Measurements from ENCODE around the gene TRPV6. TPM values are rescaled to one million over a fixed set of nuclear protein-coding genes. Genes with fewer than 3 reads are reported as not detected.

The TRPV6 gene
- total RNA-seq, 1 experiment from 2014 or later: not detected

- Histone ChIP-seq H3K36me3 (no peaks in the 10 kb centered on the region), H3K27me3 (no peaks in the 10 kb centered on the region), H3K9me3 (no peaks in the 10 kb centered on the region), H3K4me3 (no peak overlapping the region)
- no peak for DNase-seq
Measured at GRCh38 chr7:142876991-142877910, 8.3 kb downstream of the TRPV6 start.

- DNase-seq: no peak
- H3K4me3 ChIP-seq: no peak overlapping the region
Measured at GRCh38 chr7:142876236-142876960, 9.1 kb downstream of the TRPV6 start.

GRCh38 chr7:142875456-142875855 lies 10.1 kb downstream of the TRPV6 start:
- no peak overlapping the region for H3K4me3 ChIP-seq
- H3K9me3 ChIP-seq: no peaks in the 10 kb centered on the region
- H3K36me3 ChIP-seq: no peaks in the 10 kb centered on the region
- no peaks in the 10 kb centered on the region for H3K27me3 ChIP-seq
- no peak for DNase-seq

More at GRCh38 chr7:142876236-142876960, 9.1 kb downstream of the TRPV6 start:
- Histone ChIP-seq H3K27me3 (no peaks in the 10 kb centered on the region), H3K9me3 (no peaks in the 10 kb centered on the region), H3K36me3 (no peaks in the 10 kb centered on the region)

GRCh38 chr7:142874837-142875236 lies 10.7 kb downstream of the TRPV6 start:
- no peak overlapping the region for H3K4me3 ChIP-seq
- DNase-seq: no peak
- no peaks in the 10 kb centered on the region for H3K36me3 ChIP-seq
- H3K27me3 ChIP-seq: no peaks in the 10 kb centered on the region
- H3K9me3 ChIP-seq: no peaks in the 10 kb centered on the region

- no peak for DNase-seq
- no peaks in the 10 kb centered on the region for H3K36me3 ChIP-seq
Measured at GRCh38 chr7:142874409-142874808, 11.1 kb downstream of the TRPV6 start.

GRCh38 chr7:142873871-142874270 lies 11.7 kb downstream of the TRPV6 start:
- Histone ChIP-seq H3K4me3 (no peak overlapping the region), H3K36me3 (no peaks in the 10 kb centered on the region), H3K27me3 (no peaks in the 10 kb centered on the region), H3K9me3 (no peaks in the 10 kb centered on the region)
- DNase-seq: no peak

More at GRCh38 chr7:142874409-142874808, 11.1 kb downstream of the TRPV6 start:
- Histone ChIP-seq H3K27me3 (no peaks in the 10 kb centered on the region), H3K9me3 (no peaks in the 10 kb centered on the region), H3K4me3 (no peak overlapping the region)

- H3K27me3 ChIP-seq: no peaks in the 10 kb centered on the region
- H3K9me3 ChIP-seq: no peaks in the 10 kb centered on the region
- no peak overlapping the region for H3K4me3 ChIP-seq
- H3K36me3 ChIP-seq: no peaks in the 10 kb centered on the region
- DNase-seq: no peak
Measured at GRCh38 chr7:142873281-142873784, 12.2 kb downstream of the TRPV6 start.

GRCh38 chr7:142872106-142872675 lies 13.4 kb downstream of the TRPV6 start:
- H3K9me3 ChIP-seq: no peaks in the 10 kb centered on the region
- no peaks in the 10 kb centered on the region for H3K36me3 ChIP-seq
- no peak for DNase-seq
- H3K4me3 ChIP-seq: no peak overlapping the region
- H3K27me3 ChIP-seq: no peaks in the 10 kb centered on the region

- Histone ChIP-seq H3K9me3 (no peaks in the 10 kb centered on the region), H3K36me3 (no peaks in the 10 kb centered on the region), H3K4me3 (no peak overlapping the region), H3K27me3 (no peaks in the 10 kb centered on the region)
- DNase-seq: no peak
Measured at GRCh38 chr7:142871260-142872105, 14.1 kb downstream of the TRPV6 start.

GRCh38 chr7:142870566-142871259 lies 14.8 kb downstream of the TRPV6 start:
- DNase-seq: no peak
- no peak overlapping the region for H3K4me3 ChIP-seq
- no peaks in the 10 kb centered on the region for H3K9me3 ChIP-seq
- no peaks in the 10 kb centered on the region for H3K27me3 ChIP-seq
- no peaks in the 10 kb centered on the region for H3K36me3 ChIP-seq

- no peak overlapping the region for H3K4me3 ChIP-seq
- no peak for DNase-seq
- H3K36me3 ChIP-seq: no peaks in the 10 kb centered on the region
- no peaks in the 10 kb centered on the region for H3K9me3 ChIP-seq
- no peaks in the 10 kb centered on the region for H3K27me3 ChIP-seq
Measured at GRCh38 chr7:142870147-142870559, 15.4 kb downstream of the TRPV6 start.

- no peak for DNase-seq
- H3K27me3 ChIP-seq: no peaks in the 10 kb centered on the region
- H3K4me3 ChIP-seq: no peak overlapping the region
- H3K9me3 ChIP-seq: no peaks in the 10 kb centered on the region
- no peaks in the 10 kb centered on the region for H3K36me3 ChIP-seq
Measured at GRCh38 chr7:142869434-142869833, 16.1 kb downstream of the TRPV6 start.

GRCh38 chr7:142868986-142869415 lies 16.5 kb downstream of the TRPV6 start:
- H3K4me3 ChIP-seq: no peak overlapping the region
- H3K36me3 ChIP-seq: no peaks in the 10 kb centered on the region
- no peak for DNase-seq
- H3K27me3 ChIP-seq: no peaks in the 10 kb centered on the region
- no peaks in the 10 kb centered on the region for H3K9me3 ChIP-seq

GRCh38 chr7:142868188-142868985 lies 17.2 kb downstream of the TRPV6 start:
- H3K9me3 ChIP-seq: no peaks in the 10 kb centered on the region
- no peak overlapping the region for H3K4me3 ChIP-seq
- no peak for DNase-seq
- H3K36me3 ChIP-seq: no peaks in the 10 kb centered on the region
- H3K27me3 ChIP-seq: no peaks in the 10 kb centered on the region
